Epithelial cell of esophagus (primary cell): ENCODE data around the gene PFKM.

Experiments used
- DNase-seq: peaks from one replicate; pipeline ENCODE4 v3.0.0; 2010; ENCODE audit warnings: low read depth
- H3K4me3 ChIP-seq: 2 replicates; pipeline ENCODE4 v1.5.1; 2011; ENCODE audit warnings: mild to moderate bottlenecking, low read length, control low read depth
- TF ChIP-seq, protein P1 (sequence below): IDR thresholded peaks from 2 replicates; pipeline ENCODE4 v1.5.1; 2011; ENCODE audit warnings: low read depth, mild to moderate bottlenecking, low read length, control low read depth, inconsistent platforms; ENCODE audit not compliant: insufficient read depth; ENCODE audit errors: missing control alignments

PFKM gene

DNA sequence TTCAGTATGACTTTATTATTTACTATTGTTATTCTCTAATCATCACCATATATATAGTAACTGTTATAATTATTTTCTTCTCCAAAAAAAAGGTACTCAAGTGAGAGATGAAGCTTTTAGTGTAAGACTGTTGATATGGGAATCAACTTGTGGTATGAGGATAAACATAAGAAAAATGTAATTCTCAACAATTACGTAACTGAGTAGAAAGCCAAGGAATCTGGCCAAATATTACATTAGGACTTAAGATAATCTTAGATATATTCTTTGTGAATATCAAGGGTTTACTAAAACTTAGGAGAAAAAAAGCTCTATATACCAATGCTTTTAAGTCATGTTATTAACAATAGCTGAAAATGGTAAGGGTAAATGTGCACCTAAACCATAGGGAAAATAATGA is 26.6 kb upstream of the PFKM start:
- TF ChIP-seq, protein P1, sequence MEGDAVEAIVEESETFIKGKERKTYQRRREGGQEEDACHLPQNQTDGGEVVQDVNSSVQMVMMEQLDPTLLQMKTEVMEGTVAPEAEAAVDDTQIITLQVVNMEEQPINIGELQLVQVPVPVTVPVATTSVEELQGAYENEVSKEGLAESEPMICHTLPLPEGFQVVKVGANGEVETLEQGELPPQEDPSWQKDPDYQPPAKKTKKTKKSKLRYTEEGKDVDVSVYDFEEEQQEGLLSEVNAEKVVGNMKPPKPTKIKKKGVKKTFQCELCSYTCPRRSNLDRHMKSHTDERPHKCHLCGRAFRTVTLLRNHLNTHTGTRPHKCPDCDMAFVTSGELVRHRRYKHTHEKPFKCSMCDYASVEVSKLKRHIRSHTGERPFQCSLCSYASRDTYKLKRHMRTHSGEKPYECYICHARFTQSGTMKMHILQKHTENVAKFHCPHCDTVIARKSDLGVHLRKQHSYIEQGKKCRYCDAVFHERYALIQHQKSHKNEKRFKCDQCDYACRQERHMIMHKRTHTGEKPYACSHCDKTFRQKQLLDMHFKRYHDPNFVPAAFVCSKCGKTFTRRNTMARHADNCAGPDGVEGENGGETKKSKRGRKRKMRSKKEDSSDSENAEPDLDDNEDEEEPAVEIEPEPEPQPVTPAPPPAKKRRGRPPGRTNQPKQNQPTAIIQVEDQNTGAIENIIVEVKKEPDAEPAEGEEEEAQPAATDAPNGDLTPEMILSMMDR = no peak
- H3K4me3 ChIP-seq = no peak overlapping the region
- DNase-seq = no peak

DNA sequence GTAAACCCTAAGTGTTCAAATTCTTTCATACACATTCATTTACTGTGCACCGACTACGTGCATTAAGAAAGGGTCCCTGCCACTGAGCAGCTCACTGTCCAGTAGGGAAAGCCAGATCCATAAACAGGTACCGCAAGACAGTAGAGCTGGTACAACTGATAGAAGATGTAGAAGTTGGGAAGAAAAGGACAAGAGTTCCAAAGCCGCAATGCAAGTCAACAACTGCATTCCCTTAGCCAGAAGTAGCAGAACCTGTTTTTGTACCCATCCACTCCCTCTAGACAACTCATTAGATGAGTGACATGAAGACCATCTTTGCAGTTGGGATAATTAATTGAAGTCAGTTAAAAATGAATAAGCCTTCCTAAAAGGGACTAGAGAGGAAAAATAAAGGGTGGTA is 14.6 kb upstream of the PFKM start:
- TF ChIP-seq, protein P1 = no peak
- H3K4me3 ChIP-seq = peak overlapping the region; percentile 79
- DNase-seq = peak; percentile 68

DNA sequence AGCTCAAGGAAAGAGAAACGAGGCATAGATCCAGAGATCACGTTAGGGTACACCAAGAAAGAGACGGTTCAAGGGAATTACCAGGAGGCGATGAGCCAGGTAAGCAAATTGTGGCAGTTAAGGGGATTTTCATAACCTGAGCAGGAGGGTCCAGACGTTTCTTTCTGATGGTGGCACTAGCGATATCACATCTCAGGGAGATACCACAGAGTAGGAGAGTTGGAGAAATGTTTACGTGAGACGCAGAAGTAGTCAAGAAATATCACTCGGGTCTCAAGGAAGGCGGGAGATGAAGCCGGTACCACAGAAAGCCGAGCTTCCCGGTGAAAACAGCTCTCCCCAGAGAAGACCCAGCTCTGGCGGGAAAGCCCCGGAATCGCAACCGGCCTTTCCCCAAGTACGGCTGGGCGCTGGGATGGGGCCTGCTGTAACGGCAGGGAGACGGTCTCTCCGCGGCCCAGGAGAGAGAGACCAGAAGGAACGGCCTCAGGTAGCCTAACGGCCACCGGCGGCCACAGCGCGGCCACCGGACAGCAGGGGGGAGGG is 13.8 kb upstream of the PFKM start:
- TF ChIP-seq, protein P1 = no peak
- DNase-seq = peak; percentile 40
- peak overlapping the region; percentile 79 for H3K4me3 ChIP-seq

DNA sequence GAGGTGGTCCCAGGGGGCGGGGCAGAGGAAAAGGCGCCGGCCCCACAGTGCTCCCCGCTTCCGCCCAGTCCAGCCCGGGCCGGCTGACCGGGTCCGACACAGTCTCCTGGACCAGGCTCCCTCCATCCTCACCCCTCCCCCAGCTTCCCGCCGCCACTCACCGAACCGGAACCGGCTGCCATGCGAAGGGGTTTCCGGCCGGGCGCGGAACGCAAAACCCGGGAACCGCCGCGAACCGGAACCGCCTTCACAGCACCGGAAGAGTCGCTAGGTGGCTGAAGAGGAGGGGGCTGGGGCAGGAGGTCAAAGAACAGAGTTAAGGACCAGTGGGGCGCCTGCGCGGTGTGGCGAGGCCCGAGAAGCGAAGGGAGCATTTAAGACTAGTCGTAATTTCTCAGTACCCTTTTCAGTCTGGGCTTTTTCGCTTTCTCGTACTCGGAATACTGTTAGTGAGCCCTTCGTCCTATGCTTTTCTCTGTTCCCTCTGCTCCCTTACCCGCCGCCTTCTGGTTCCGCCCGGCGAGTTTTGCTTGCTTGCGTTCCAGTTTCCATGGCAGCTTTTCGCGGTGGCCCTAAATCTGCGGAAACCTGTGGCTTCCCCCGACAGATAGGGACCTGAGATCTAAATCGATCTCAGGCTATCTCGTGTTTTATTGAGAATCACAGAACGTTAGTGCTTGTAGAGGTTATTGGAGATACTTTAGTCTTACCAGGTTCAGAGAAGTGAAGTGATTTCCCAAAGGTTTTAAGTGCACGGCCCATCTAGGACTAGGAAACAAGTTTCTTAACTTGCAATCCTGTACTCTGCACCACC is 13.1 kb upstream of the PFKM start, which contains the start of gene SENP1:
Gene SENP1 (minus strand): TSS at position 213 of the 814 bp plus-strand sequence. CDS start 4,607 bp downstream, outside the sequence.
- peak; percentile 83 for DNase-seq
- peak within 1 kb of the TSS; percentile 79 for H3K4me3 ChIP-seq
- TF ChIP-seq, protein P1 = peak; percentile 24

DNA sequence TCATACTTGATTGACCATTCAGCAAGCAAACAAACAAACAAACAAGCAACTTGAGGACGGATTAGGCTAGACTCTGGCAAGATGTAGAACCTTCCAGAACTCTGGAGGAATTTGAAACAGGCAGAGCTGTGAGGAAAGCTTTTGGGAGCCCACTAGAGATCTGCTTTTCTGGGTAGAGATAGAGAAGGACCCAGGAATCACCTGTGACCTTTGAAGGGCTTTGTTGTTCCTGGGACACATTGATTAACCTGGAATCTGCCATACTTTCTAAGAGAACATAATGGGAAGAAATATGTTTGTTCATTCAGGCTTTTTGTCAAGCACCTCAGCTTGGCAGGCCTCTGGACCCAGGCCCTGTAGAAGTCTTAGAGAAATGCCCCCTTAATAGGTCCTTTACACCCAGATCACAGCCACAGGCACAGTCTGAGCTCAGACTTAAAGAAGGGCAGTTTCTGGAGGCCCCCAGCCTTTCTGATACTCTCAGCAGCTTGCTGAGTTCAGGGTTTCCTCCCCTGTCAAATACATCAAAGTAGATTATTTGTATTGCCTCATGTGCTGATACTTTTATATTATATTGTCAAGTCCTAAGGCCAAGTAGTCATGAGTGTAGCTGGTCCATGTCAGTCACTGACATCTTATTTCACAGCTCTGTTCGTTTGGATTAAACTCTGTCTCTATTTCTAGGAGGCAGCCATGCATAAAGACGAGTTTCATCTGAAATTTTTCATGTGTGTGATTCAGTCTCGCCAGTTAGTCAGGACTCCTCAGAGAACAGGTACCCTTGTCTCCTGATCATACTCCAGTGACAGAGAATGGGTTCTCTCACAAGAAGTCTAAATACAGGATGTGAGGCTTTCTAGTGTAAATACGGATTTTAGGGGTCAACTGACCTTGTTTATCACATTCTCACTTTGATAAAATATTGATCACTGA is 12.2 kb upstream of the PFKM start:
- TF ChIP-seq, protein P1 = no peak
- DNase-seq = no peak
- peak overlapping the region; percentile 79 for H3K4me3 ChIP-seq

DNA sequence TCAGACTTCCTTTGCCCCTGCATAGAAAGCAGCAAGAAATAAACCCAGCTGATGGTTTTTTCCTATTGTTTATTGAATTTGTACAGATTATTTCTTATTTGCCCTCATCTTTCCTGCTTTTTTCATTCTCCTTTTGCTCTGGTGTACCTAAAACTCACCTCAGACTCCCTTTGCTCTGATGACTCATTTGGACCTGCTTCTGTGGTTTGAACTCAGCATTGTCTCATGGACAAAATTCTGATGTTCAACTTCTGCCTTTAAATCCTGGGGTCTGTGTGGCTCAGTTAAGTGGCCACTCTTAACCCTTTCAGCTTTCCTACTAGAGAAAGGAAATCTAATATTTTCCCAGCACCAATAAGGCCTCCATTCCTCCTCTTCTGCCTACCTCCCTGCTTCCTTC is 9.7 kb upstream of the PFKM start:
- peak; percentile 9 for DNase-seq
- no peak overlapping the region for H3K4me3 ChIP-seq
- TF ChIP-seq, protein P1 = no peak
